HEK293T (cell line): ENCODE results near the gene SULT1A2.
"Not testable (repeated sequence)": the region's sequence is repeated elsewhere in the genome, so short reads cannot be mapped to it uniquely, and the experiment has no call there.

Experiments used
- FOXA1 ChIP-seq: fragments of 450-650 bp; IDR thresholded peaks from 2 replicates; pipeline ENCODE4 v1.6.1; 2016; ENCODE audit warnings: mild to moderate bottlenecking
- FOXM1 ChIP-seq: fragments of 450-650 bp; IDR thresholded peaks from 2 replicates; pipeline ENCODE4 v1.6.1; 2017; ENCODE audit warnings: mild to moderate bottlenecking, borderline replicate concordance
- HDGF ChIP-seq: fragments of 450-650 bp; IDR thresholded peaks from 2 replicates; pipeline ENCODE4 v1.6.1; 2017; ENCODE audit warnings: antibody characterized with exemption, borderline replicate concordance
- SP1 ChIP-seq: fragments of 450-650 bp; IDR thresholded peaks from 2 replicates; pipeline ENCODE4 v1.6.1; 2017

DNA sequence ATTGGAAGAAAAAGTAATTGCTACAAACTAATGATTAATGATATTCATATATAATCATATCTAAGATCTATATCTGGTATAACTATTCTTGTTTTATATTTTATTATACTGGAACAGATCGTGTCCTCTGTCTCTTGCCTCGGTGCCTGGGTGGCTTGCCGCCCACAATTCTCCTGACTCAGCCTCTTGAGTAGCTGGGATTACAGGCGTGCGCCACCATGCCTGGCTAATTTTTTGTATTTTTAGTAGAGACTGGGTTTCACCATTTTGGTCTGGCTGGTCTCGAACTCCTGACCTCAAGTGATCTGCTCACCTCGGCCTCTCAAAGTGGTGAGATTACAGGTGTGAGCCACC lies 19.4 kb upstream of the SULT1A2 start:
- TF ChIP-seq HDGF, FOXM1, SP1, FOXA1: not testable (repeated sequence)
